ENCODE data around the gene MYO5B.

DNA sequence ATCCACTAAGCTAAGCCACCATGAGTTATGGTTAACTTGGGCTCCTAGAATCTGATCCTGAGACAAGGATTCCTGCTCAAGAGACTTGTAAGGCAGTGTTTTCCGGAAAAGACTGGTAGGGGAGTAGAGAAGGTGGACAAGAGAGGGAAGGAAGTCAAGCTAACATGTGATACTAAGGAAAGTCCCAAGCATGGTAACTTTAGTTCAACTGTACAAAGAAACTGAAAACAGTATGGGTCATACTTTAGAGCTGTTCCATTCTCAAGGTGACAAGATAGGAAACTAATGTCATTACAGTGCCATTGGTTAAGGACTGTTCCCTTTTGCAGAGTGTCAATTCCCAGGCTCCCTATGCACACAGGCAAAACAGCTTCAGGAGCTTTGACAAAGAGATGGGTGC is 5.8 kb downstream of the MYO5B start:
- TF ChIP-seq, protein P1, sequence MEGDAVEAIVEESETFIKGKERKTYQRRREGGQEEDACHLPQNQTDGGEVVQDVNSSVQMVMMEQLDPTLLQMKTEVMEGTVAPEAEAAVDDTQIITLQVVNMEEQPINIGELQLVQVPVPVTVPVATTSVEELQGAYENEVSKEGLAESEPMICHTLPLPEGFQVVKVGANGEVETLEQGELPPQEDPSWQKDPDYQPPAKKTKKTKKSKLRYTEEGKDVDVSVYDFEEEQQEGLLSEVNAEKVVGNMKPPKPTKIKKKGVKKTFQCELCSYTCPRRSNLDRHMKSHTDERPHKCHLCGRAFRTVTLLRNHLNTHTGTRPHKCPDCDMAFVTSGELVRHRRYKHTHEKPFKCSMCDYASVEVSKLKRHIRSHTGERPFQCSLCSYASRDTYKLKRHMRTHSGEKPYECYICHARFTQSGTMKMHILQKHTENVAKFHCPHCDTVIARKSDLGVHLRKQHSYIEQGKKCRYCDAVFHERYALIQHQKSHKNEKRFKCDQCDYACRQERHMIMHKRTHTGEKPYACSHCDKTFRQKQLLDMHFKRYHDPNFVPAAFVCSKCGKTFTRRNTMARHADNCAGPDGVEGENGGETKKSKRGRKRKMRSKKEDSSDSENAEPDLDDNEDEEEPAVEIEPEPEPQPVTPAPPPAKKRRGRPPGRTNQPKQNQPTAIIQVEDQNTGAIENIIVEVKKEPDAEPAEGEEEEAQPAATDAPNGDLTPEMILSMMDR (IDR thresholded peaks at IDR 0.05): no peak
- TF ChIP-seq POLR2A (IDR thresholded peaks at IDR 0.05): no peak

Data from Peyer's patch (tissue), 4 donors.